GM12874 (cell line): ENCODE data around the gene TNFAIP8L3.

Source experiments
- TF ChIP-seq, protein P1 (sequence below): IDR thresholded peaks from 2 replicates; pipeline ENCODE4 v1.5.1; 2011; ENCODE audit warnings: low read depth, mild to moderate bottlenecking, control low read depth, low read length, moderate library complexity; ENCODE audit not compliant: insufficient read depth

TNFAIP8L3 gene

GRCh38 chr15:51121631-51122225 is 27.0 kb upstream of the TNFAIP8L3 start:
- TF ChIP-seq, protein P1, sequence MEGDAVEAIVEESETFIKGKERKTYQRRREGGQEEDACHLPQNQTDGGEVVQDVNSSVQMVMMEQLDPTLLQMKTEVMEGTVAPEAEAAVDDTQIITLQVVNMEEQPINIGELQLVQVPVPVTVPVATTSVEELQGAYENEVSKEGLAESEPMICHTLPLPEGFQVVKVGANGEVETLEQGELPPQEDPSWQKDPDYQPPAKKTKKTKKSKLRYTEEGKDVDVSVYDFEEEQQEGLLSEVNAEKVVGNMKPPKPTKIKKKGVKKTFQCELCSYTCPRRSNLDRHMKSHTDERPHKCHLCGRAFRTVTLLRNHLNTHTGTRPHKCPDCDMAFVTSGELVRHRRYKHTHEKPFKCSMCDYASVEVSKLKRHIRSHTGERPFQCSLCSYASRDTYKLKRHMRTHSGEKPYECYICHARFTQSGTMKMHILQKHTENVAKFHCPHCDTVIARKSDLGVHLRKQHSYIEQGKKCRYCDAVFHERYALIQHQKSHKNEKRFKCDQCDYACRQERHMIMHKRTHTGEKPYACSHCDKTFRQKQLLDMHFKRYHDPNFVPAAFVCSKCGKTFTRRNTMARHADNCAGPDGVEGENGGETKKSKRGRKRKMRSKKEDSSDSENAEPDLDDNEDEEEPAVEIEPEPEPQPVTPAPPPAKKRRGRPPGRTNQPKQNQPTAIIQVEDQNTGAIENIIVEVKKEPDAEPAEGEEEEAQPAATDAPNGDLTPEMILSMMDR: no peak

DNA sequence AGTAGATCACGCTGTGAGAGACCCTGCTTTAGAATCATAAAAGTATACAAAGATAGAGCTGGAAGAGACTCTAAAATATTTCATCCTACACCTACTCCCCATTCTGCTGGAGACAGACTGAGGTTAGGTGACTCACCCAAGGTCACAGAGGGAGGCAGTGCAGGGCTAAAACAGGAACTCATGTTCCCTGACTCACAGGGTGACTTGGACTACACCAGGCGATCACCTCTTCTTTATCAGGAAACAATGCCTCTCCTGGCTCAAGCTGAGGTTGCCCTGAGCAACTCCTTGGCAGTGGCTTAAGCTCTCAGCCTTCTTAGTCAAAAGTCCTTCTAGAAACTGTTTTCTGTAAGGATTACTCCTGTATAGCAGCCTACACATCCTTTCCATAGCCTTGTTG is 26.4 kb upstream of the TNFAIP8L3 start:
- TF ChIP-seq, protein P1: no peak

DNA sequence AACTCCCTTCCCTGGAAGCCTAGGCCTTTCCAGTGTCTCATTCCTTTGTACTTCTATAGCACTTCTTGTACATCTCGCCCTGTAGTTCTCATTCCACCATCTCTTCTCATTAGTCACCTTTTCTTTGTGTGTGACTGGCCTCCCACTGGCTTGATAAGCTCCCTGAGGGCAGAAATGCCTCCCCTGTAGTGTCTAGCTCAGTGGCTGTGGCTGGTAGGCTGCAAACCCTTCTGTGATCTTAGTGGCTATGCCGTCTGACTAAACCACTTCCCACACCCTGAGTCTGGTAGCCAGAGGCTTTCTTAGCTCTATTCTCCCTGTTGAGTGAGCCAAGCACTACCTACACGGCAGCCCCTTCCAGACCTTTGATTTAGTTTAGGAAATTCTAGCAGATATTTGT is 24.4 kb upstream of the TNFAIP8L3 start:
- TF ChIP-seq, protein P1: no peak

GRCh38 chr15:51117270-51117669 is 22.6 kb upstream of the TNFAIP8L3 start:
- TF ChIP-seq, protein P1: no peak

DNA sequence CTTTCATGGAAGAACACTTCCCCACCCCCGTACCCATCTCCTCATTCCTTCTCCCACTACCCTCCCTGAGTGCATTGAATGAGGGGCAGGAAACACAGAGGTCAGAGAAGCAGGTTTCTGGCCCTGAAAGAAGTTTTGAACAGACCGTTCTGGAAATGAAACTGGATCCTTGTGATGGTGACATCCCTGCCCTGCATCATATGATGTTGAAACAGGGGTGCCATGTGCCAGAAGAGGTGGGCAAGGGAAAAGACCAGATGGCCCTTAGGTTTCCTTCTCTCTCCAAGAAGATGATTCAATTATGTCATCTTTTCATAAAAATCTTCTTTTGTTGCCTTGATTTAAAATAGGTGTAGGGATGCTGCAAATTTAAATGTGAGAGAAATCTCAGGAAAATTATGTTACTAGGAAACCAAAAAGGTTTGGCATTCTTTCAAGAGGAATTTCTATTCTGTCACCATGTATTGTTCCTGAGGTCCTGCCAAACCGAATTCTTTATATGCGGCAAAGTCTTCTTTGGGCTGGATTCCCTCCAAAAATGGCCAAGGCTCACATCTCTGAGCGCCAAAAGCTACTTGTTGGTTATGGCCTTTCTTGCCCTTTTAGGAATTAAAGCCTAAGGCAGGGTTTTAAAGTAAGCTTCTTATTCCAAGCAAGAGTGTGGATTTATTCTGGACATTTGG is 19.9 kb upstream of the TNFAIP8L3 start:
- TF ChIP-seq, protein P1: no peak

DNA sequence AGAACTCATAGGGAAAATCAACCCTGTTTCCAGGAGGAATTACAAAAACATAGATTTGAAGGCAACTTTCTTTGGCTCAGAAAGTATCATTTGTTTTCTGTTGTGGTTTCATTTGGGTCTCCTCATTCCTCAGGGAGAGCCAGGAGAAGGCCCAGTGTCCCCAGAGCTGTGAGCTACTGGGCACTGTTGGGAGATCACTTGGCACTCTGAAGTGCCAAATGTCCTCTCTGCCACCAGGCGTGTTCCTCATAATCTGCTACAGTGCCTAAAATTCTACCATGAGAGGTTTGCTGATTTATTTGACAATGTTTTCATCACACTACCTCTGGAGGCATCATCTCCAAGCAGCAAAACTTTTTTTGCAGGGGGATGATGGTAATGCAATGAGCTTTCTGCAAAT is 17.4 kb upstream of the TNFAIP8L3 start:
- TF ChIP-seq, protein P1: no peak

DNA sequence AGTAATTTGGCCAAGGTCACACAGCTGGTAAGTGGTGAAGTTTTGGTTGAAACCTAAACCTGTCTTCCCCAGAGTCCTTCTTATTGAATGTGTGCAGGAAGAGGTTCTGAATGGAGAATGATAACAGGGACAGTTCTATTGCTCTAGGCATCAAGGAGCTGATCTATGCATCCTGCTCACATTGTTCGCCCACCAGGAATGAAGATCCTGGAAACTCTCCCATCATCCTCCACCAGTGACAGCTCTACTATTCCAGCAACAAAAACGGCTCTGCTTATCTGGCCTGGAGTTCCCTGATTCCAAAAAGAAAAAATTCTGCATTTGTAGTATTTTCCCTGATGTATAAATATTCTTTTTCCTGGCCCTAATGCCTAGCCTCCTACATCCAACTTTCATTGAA is 16.4 kb upstream of the TNFAIP8L3 start:
- TF ChIP-seq, protein P1: no peak
